Fibroblast of lung (primary cell): ENCODE results near the gene C16orf95. TPM values are rescaled to one million over a fixed set of nuclear protein-coding genes. Genes with fewer than 3 reads are reported as not detected.

ENCODE experiments used
- DNase-seq, 2 donors: peaks; one replicate each; pipeline versions ENCODE4 v3.0.0 to v3.0.0-alpha.2; 2010; ENCODE audit warnings: low read depth in 2 of 2
- H2AFZ ChIP-seq: 2 replicates; pipeline ENCODE4 v1.5.1; 2012; ENCODE audit warnings: low read length, control low read depth, inconsistent platforms
- H3K27ac ChIP-seq: 2 replicates; pipeline ENCODE4 v1.5.1; 2011; ENCODE audit warnings: low read length, control low read depth; ENCODE audit not compliant: insufficient read depth
- H3K27me3 ChIP-seq: 2 replicates; pipeline ENCODE4 v1.5.1; 2011; ENCODE audit warnings: mild to moderate bottlenecking, low read length; ENCODE audit not compliant: control insufficient read depth, insufficient read depth
- H3K36me3 ChIP-seq: 2 replicates; pipeline ENCODE4 v1.5.1; 2011; ENCODE audit warnings: low read length; ENCODE audit not compliant: control insufficient read depth, insufficient read depth
- H3K4me1 ChIP-seq: 2 replicates; pipeline ENCODE4 v1.5.1; 2011; ENCODE audit warnings: low read length; ENCODE audit not compliant: control insufficient read depth, insufficient read depth; ENCODE audit errors: extremely low read depth
- H3K4me2 ChIP-seq: 2 replicates; pipeline ENCODE4 v1.5.1; 2011; ENCODE audit warnings: low read length, control low read depth; ENCODE audit not compliant: insufficient read depth; ENCODE audit errors: extremely low read depth
- H3K4me3 ChIP-seq, 4 experiments: fragments of 200-600 bp in 1 of 4; sonication (generic) in 1 of 4; replicated peaks in 1 of 4; 2 replicates each; pipeline ENCODE4 v1.5.1; 2011 to 2016; ENCODE audit warnings: low read length in 4 of 4, low read depth in 3 of 4, mild to moderate bottlenecking in 3 of 4, control low read depth in 2 of 4, inconsistent platforms in 1 of 4, mixed read lengths in 1 of 4; ENCODE audit not compliant: insufficient read depth in 1 of 4; ENCODE audit errors: control extremely low read depth in 1 of 4
- H3K79me2 ChIP-seq: 2 replicates; pipeline ENCODE4 v1.5.1; 2012; ENCODE audit warnings: mild to moderate bottlenecking, low read length, inconsistent platforms; ENCODE audit not compliant: control insufficient read depth, insufficient read depth
- H3K9ac ChIP-seq: 2 replicates; pipeline ENCODE4 v1.5.1; 2011; ENCODE audit warnings: mild to moderate bottlenecking, low read length, control low read depth; ENCODE audit not compliant: insufficient read depth
- H3K9me3 ChIP-seq: 2 replicates; pipeline ENCODE4 v1.5.1; 2012; ENCODE audit warnings: low read depth, low read length; ENCODE audit not compliant: control insufficient read depth, insufficient read depth
- H4K20me1 ChIP-seq: 2 replicates; pipeline ENCODE4 v1.5.1; 2011; ENCODE audit warnings: low read length; ENCODE audit not compliant: control insufficient read depth, insufficient read depth; ENCODE audit errors: extremely low read depth
- CTCF ChIP-seq, 2 donors: IDR thresholded peaks in 1 of 2; conservative IDR thresholded peaks in 1 of 2; 1 replicate in 1 of 2; 2 replicates in 1 of 2; pipeline ENCODE4 v1.5.1; 2011 to 2012; ENCODE audit warnings: low read length in 2 of 2, control low read depth in 1 of 2, inconsistent platforms in 1 of 2, low read depth in 1 of 2, mild to moderate bottlenecking in 1 of 2
- EZH2 ChIP-seq: IDR thresholded peaks from 2 replicates; pipeline ENCODE4 v1.5.1; 2012; ENCODE audit warnings: low read length, control low read depth, mild to moderate bottlenecking; ENCODE audit errors: missing control alignments
- polyA plus RNA-seq, 2 donors: library from polyadenylated mRNA; depleted of rRNA in 1 of 2; stranded (reverse) in 1 of 2; unstranded in 1 of 2; fragments of >200 nt; gene quantifications; 2 replicates each; pipeline ENCODE4 v1.2.1, GENCODE V29; 2011 to 2012; ENCODE audit warnings: missing spikeins in 1 of 2
- total RNA-seq: library from RNA; depleted of rRNA; stranded (reverse); fragments of >200 nt; gene quantifications from 2 replicates; pipeline ENCODE4 v1.2.1, GENCODE V29; 2014

The C16orf95 gene
- total and polyA plus RNA-seq, 2 donors (not counting 1 experiment from before 2014, with no cell fraction given), result 1.3 to 5.4 TPM

GRCh38 chr16:87344931-87345631 is 27.9 kb upstream of the C16orf95 start:
- no peak overlapping the region for H3K4me3 ChIP-seq
- peaks cover 27% of the 10 kb centered on the region for H3K36me3 ChIP-seq
- H3K27me3 ChIP-seq, result no peaks in the 10 kb centered on the region
- no peak overlapping the region for H3K9ac ChIP-seq
- no peaks in the 10 kb centered on the region for H3K4me1 ChIP-seq
- peaks cover 3% of the 10 kb centered on the region for H4K20me1 ChIP-seq
- DNase-seq, result peak in 1 of 2 donors; percentile 13
- no peaks in the 10 kb centered on the region for H3K9me3 ChIP-seq
- no peak overlapping the region for H2AFZ ChIP-seq
- H3K79me2 ChIP-seq, result no peaks in the 10 kb centered on the region
- H3K4me2 ChIP-seq, result no peak overlapping the region
- H3K27ac ChIP-seq, result no peak overlapping the region
- TF ChIP-seq CTCF (conservative IDR thresholded peaks at IDR 0.05 in 1 of 2, IDR thresholded peaks at IDR 0.05 in 1 of 2; ENCODE audit: low read depth in 1 of 2, low read length in 2 of 2) (no peak), EZH2 (no peak)

- H3K4me3 ChIP-seq, result no peak overlapping the region
- no peaks in the 10 kb centered on the region for H3K27me3 ChIP-seq
- H3K27ac ChIP-seq, result no peak overlapping the region
- no peaks in the 10 kb centered on the region for H3K9me3 ChIP-seq
- H3K4me2 ChIP-seq, result no peak overlapping the region
- H3K79me2 ChIP-seq, result no peaks in the 10 kb centered on the region
- H4K20me1 ChIP-seq, result peaks cover 3% of the 10 kb centered on the region
- H3K36me3 ChIP-seq, result peaks cover 28% of the 10 kb centered on the region
- no peak overlapping the region for H2AFZ ChIP-seq
- no peak for TF ChIP-seq CTCF (conservative IDR thresholded peaks at IDR 0.05 in 1 of 2, IDR thresholded peaks at IDR 0.05 in 1 of 2; ENCODE audit: low read depth in 1 of 2, low read length in 2 of 2)
- TF ChIP-seq EZH2, result no peak
- H3K4me1 ChIP-seq, result no peaks in the 10 kb centered on the region
- DNase-seq, result no peak
- no peak overlapping the region for H3K9ac ChIP-seq
Observed at GRCh38 chr16:87344165-87344930, 27.2 kb upstream of the C16orf95 start.

DNA sequence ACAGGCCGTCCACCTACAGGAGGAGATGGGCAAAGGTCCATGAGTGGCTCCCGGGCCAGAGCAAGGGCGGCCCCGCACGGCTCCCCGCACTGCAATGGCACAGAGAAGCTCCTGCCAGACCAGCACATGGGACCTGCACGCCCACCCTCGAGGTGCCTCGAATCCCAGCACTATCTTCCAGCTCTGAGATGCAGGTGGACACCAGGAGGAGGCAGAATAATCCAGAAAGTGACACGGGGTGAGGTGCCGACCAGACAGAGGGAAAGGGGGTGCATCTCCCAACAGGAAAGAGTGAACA is 26.5 kb upstream of the C16orf95 start:
- Histone ChIP-seq H3K9me3 (no peaks in the 10 kb centered on the region), H3K4me1 (no peaks in the 10 kb centered on the region), H3K27me3 (no peaks in the 10 kb centered on the region), H2AFZ (no peak overlapping the region), H3K27ac (no peak overlapping the region), H3K36me3 (peaks cover 32% of the 10 kb centered on the region), H3K9ac (no peak overlapping the region), H3K4me2 (no peak overlapping the region), H3K4me3 (no peak overlapping the region), H3K79me2 (no peaks in the 10 kb centered on the region), H4K20me1 (peaks cover 3% of the 10 kb centered on the region)
- no peak for DNase-seq
- TF ChIP-seq EZH2 (no peak), CTCF (conservative IDR thresholded peaks at IDR 0.05 in 1 of 2, IDR thresholded peaks at IDR 0.05 in 1 of 2; ENCODE audit: low read depth in 1 of 2, low read length in 2 of 2) (no peak)
